Lung microvascular endothelial cell (primary cell): Measurements from ENCODE around the gene POLD4. TPM values are rescaled to one million over a fixed set of nuclear protein-coding genes. Genes with fewer than 3 reads are reported as not detected.

Experiments
- DNase-seq, 2 donors: peaks; one replicate each; pipeline versions ENCODE4 v3.0.0 to v3.0.0-alpha.2; 2010; ENCODE audit warnings: low read depth in 2 of 2
- total RNA-seq: library from RNA; depleted of rRNA; stranded (reverse); fragments of >200 nt; gene quantifications from 2 replicates; pipeline ENCODE4 v1.2.1, GENCODE V29; 2014

POLD4 gene
- total RNA-seq, 1 donor from 2014 or later: 33.5 TPM

DNA sequence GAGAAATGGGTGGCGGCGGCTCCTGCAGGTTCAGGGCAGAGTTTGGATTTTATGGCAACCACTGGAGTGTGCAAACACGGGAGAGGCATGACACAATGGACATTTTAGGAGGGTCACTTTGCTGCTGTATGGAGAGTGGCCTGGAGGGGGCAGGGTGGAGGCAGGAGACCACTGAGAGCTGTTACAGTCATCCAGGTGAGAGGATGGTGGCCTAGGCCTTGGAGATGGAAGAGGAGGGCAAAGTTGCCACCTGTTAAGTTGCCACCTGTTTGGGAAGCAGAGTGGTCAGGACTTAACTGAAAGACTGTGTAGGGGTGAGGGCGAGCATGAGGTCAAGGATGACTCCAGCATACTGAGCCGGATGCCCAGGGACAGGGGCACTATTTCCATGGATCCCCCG is 36.1 kb upstream of the POLD4 start:
- DNase-seq: peak; percentile 46 to 72

DNA sequence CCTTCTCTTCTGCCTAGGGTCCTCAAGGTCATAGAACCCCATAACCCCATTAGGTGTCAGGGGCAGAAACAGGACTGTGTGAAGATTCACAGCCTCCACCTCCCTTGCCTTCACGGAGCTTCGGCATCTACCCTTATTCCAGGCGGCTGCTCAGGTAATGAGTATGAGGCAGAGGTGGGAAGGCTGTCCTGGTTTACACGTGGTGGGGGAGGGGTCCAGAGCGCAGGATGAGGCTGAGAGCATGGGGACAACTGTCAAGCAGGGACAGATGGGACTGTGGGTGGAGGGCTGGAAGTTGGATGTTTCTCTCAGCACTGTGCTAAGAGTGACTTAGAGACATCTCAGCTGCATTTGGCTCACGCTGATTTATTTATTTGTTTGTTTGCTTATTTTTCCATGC is 34.2 kb upstream of the POLD4 start:
- DNase-seq: no peak

DNA sequence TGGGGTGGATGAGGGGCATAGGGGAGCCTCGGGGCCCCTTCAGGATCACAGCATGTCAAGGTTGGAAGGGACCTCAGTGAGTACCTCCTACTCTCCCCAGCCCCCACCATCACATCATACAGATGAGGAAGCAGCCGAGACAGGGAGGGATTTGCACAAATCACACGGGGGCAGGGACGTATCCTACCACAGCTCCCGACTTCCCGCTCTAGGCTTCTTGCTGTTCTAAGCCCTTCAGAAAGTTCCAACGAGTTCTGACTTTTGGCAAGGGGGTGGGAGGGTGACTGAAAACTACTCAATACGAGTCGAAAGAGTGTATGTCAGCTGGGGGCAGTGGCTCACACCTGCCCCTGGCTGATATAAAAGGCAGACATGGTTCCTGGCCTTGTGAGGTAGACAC is 33.7 kb upstream of the POLD4 start:
- DNase-seq: no peak

DNA sequence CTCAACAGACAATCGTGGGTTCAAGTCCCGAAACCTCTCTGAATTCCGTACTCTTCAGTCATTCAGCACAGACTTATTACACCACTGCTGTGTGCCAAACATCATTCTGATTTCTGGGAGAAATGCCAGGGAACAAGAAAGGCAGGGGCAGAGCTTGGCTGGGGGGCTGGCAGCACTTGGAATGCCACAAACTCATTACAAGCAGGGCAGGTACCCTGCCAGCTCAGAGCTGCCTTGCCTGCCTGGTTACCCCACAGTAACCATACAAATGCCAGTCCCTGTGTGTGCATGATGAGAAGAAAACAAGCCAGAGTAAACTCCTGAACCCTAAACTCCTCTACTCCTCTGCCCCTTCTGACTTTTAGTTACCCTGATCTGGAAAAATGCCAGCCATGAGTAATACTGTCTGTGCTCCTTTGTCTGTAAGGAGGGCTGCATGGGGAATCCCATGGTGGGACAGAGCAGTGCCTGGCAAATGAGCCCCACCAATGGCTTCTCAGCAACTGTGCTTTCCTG is 31.6 kb upstream of the POLD4 start:
- DNase-seq: peak in 1 of 2 donors; percentile 54

DNA sequence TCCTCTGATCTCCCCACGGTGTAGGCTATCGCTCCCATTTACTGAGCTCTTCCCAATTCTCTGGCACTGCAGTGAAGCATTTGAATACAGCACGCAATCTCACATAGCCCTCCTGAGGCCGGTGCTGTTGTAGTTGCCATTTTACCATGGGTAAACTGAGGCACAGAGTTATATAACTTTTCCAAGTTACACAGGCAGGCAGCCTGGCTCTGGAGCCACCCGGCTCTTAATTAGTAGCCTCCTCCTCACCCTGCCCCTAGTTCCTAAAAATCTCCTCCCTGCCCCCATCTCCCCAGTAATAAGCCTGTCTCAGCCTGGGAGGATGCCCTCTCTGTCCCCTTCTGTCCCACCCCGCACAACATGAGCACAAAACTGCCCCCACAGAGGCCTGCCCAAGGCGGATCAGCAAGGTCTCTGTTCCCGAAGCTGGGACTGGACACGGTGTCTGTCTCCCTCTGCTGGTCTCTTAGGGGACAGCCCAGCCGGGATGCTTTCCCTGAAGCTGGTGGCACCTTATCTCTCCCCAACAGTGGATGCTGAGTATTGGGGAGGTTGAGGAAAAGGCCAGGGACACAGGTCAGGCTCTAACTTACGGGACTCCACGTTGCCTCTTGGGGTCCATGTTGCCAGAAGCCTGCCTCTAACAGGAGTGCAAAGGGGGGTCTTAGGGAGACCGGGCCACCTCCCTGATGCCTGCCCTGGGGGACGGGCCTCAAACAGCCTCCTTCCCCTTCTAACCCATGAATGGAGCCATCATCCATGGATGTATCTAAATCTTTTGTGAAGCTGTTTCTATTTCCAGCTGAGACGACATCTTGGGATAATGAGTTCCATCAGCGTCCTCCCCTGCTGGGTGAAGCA is 29.2 kb upstream of the POLD4 start:
- DNase-seq: peak; percentile 77 to 85

DNA sequence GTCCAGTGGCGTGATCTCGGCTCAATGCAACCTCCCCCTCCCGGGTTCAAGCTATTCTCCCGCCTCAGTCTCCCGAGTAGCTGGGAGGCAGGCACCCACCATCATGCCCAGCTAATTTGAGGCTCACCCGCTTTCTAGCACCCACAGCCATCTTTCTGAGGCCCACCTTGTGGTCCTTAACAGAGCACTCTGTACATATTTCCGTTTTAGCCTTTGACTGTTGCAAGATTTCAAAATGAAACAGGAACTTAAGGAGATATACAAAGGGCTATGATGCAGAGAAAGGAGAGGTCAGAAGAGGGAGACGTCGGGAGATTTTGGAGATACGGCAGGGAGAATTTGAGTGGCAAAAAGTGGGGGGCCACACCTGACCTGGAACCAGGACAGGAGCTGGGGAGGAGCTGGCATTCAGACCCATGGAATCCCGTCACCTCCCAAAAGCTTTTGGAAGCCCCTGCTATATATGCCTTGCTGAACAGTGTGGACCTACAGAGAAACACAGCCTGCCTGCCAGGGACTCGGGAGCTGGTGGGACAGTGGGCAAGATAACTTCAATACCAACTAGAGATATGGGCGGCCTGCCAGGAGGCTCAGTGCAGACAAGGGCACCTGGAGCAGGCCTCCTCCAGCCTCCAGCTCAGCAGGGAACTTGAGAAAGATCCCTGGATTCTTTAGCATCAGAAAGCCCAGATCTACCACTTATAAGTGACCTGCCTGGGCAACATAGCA is 28.1 kb upstream of the POLD4 start:
- DNase-seq: no peak

DNA sequence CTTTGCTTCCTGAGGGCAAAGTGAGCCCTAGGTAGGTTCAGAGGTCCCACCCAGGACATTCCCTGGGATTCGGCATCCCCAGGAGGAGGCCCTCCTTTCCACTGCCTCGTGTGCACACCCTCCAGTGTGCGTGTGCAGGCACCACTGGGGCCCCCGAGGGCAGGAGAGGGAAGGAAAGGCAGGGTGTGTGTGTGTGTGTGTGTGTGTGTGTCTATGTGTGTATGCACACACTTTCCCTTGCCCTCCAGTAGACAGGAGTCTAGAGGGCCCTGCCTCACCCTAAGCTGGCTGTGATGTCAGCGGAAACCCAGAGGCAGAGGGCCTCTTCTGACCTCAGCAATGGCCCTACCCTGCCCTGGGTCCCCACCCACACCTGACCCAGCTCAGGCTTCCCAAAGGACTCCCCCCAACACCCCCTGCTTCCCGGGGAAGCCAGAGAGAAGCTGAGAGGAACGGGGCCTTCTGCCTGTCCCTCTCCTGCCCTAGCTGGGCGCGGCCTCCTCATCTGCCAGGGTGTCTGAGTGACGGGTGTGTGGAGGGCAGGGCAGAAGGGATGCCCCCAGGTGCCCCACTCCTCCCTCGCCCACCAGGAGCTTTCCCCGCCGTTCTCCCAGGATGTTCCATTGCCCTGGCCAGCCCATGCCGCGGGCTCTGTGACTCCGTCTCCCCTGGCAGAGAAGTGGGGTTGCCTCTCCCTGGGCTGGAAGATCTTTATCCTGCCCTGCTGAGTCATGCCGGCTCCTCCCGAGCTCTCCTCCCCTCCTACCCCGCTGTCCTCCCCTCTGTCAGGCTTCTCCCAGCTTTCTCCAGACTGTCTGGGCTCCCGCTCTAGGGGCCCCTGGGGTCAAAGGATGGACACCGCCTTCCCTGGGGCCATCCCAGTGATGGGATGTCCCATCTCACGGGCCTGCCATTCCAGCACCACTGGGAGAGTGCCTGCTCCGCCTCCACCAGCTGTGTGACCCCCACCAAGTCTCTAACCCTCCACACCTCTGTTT is 26.0 kb upstream of the POLD4 start:
- peak in 1 of 2 donors; percentile 48 for DNase-seq

DNA sequence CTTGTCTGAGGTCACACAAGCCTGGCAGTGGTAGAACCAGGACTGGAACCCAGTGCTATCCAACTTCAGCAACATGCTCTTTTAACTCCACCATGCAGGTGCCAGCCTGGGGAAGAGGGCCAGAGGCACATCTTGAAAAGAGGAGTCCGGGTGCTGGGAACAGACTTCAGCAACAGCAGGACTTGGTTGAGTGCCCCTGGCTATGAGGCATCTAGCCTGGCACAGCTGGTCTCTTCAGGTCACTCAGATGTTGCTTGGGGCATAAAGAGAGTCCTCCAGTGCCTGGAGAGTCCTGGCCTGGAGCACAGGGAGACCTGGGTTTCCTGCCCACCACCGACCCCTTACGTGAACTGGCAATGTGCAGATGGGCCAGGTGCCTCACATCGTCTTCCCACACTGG is 25.2 kb upstream of the POLD4 start:
- no peak for DNase-seq

DNA sequence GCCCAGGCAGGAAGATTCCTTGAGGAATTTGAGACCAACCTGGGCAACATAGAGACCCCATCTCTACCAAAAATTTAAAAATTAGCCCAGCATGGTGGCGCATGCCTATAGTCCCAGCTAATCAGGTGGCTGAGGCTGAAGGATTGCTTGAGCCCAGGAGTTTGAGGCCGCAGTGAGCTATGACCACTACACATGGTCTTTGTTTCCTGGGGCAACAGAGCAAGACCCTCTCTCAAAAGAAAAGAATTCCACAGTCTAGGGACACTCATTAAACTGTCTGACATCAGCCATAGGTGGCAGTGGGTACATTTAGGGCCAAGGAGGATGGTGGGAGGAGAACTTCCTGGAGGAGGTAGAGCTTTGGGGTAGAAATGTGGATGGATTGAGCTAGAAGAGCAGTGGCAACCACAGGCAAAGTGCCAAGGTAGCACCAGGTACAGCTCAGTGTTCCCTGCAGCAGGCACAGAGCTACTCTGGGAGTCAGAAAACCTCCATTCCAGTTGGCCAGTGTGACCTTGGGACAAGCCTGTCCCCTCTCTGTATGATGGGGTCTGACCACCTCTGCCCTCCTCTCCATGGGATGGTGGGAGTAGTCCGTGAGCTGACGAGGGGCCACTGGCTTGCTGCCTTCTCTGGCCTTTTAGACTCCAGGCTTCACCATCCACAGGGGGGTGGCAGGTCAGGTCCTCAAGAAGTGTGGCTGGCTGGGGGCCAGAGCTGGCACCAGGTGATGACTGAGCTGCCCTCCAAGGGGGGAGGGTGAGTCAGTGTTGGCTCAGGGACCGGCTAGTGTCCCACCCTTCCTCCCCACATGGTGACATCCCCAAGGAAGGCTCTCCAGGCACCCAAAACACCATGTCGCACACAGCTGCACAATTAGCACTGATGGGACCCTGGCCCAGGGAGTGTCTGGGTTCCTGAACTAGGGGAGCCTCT is 23.8 kb upstream of the POLD4 start:
- no peak for DNase-seq

DNA sequence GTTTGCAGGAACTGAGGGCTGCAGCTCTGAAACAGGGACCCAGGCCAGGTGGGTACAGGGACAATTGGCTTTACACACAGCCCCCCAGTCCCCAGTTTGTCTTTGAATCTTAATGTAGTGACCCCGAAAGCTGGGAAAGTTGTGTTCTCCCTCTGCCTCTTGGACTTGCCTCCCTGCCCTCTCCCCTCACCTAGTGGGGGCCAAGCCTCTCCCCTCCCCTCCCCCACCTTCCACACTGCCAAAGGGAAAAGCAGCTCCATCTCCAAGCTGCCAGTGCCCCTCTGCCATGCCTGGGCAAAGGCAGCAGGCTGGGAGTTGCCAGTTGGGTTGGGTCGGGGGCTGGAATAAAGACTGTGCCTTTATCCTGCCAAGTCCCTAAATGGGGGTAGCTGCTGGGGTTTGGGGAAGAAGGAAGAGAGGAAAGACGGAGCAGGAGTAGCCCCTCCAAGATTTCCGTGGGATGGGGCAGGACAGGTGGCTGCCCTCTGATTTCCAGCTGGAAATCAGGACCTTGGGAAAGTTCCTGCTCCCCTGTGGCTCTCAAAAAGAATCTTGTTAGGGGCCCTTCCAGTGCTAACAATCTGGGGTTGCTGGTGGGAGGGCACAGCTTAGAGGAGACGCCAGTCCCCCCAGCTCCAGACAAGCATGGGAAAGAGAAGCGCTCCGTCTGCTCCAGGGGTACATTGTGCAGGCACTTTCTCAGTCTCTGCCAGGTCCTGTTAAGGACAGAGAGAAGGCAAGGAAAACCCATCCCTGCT is 22.9 kb upstream of the POLD4 start:
- DNase-seq: no peak

DNA sequence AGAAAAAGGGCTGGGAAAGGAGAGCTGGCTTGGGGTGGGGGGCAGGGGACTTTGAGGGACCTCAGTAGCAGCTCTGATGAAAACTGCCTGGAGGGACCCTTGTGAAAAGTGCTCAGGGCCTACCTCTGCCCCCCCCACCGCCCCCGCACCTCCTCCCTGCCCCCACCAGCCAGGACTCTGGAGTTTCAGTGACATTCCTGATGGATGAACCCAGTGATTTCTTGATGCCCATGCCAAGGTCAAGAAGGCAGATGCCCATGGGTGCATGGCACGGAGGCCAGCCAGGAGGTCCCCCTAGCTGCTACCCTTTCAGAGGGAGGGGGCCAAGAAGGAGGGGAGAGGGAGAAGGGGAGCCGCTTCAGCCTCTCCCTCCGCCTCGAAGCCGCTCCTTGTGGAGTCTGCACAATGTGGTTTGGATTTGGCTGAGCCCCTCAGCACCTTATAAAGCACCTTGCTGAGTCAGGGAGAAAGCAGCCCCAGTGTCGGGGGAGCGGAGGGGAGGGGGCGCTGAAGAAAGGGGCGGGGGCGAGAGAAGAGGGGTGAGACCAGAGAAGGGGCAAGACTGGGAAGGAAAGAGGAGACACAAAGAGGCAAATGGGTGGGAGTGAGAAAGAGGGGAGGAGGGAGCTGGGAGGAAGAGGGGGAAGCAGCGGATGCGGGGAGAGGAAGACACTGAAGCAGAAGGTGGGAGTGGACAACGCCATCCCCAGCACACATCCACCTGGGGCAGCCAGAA is 22.1 kb upstream of the POLD4 start:
- DNase-seq: no peak

DNA sequence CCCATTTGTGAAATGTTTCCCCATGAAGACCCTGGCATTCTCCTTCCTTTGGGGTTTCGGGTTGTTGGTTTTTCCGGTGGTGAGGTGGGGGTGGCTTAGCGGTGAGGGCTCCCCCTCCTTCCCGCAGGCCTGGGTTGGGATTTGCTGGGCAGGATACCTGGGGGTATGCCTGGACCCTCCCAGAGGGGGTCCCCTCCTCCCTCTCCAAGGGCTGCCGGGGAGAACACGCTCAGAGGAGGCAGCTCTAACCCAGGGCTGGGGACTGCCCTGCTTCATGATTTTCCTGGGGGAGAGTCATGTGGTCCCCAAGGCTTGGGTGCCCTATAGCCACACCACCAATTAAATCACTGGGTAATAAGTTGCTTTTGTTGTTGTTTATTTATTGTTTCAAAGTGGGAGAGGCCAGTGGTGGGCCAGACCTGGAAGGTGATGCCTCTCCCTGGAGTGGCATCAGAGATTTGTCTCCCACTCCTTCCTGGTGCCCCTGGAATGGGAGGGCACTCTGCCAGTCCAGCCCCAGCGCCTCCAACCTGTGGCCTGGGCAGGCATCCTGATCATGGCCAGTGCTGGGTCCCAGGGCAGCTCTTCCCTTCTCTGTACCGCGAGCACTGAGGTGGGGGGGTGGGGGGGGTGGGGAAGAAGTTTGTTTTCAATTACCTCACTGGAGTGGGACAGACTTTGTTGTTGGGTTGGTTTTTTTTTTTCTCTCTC is 21.4 kb upstream of the POLD4 start:
- DNase-seq: no peak

DNA sequence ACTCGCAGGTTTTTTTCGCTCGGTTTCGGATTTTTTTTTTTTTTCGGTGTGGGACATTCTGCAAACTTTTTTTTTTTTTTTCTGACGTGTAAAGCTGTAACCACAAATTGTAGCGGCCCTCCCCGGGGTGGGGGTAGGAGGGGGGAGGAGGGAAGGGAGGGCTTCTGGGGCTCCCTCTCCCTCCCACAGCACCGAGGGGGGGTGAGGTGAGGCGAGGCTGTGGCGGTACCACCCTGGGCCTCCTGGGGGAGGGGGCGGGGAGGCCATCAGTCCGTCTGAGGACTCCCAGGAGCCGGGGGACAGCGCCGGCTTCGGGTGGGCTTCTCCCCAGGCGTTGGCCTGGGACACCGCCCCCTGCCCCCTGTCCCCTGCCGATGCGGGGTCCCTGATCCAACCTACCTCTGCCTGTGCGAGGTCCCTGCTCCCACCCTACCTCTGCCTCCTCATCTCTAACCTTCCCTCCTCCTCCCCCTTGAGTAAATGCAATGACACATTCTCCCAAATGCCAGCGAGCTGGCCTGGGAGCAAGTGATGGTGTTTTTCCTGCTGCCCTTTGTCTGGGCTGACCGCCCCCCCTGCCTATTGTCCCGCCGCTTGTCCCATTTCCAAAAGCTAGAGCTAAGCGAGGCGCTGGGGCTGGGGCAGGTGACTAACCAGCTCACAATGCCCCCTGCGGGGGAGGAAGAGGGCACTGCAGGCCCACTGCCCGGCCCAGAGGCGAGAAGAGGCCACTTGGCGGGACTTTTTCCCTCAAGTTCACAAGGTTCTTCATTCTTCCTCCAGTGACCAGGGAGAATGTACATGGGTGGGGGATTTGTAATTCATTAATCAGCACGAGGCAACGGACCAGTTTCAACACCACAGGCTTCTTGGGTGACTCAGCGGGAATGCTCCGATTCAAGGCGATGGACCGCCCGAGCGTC is 20.6 kb upstream of the POLD4 start:
- DNase-seq: peak; percentile 80 to 93

DNA sequence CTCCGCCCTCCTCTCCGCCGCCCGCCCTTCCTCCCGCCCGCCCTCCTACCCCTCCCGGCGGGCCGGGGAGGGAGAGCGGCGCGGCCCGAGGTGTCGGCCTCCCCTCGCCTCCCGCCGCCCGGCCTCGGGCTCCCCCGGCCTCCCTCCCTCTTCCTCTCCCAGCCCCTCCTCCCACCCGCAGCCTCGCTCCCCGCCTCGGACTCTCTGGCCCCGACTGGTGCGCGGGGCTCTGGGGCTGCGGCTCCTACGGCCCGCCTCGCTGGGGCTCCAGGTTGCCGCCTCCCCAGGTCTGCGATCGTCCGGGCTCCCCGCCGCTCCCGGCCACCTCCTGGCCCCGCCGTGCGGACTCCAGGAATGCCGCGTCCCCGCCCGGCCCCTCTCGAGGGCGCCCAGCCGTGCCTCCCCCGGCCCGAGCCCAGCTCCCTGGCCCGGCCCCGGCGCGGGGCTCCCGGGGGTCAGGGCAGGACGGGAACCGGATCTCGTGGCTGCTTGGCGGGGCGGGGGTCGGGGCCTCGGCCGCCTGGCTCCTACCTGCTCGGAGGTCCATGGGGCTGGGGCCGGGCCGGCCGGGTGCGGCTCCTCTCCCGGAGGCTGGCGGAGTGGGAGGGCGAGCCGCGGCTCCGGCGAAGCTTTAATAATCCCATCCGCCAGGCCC is 19.8 kb upstream of the POLD4 start, which contains the start of gene CLCF1:
Gene CLCF1 (minus strand): TSS at position 606 of the 655 bp plus-strand sequence. CDS start 59 bp downstream, at position 547.
- DNase-seq: peak; percentile 67 to 77

DNA sequence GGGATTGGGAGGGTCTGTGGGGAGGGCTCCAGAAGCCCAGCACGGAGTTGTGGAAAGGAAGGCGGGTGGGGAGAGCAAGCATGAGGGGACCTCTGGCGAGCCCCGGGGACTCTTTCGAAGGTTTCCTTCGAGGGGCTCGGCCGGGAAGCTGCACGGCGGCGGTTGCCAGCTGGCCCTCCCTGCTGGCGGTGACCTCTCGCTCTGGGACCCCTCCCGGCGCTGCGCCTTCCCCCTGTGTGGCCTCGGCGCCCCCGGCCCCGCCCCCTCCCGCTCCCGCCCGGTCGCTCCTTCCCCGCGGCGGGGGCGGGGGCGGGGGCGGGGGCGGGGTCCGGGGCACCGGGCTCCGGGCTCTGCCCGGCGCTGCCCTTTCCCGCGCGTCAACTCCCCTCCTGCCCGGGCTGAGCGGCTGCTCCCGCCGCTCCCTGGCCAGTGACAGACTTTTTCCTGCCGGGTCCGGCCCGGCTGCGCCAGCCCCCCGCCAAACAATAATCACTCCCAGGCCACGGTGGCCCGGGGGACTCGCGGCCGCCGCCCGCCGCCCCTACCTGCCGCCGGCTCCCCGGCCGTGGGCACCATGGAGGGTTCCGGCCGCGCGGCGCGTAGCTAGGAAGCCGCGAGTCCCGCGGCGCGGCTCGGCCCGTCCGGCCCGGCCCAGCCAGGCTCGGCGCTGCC is 19.1 kb upstream of the POLD4 start:
- no peak for DNase-seq

DNA sequence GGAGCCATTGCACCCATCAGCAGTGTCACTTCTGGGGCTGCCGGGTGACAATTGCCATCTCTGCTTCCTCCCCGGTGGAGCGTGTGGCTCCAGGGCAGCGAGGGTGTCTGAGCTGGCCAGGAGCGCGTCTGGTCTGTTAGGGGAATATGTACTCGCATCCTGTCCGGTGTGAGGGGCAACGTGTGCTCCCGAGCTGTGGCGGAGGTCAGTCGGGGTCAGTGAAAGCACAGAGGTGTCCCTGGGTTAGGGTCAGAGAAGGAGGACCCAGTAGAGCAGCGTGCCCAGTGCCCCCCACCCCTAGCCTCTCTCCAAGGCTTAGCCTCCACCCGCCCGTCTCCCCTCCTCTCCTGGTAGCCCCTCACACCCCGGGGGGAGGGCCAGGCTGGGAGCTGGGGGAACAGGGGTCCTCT is 18.6 kb upstream of the POLD4 start:
- no peak for DNase-seq
